Skeletal muscle tissue (tissue), 4 donors: ENCODE results near the gene LAMC3. TPM values are rescaled to one million over a fixed set of nuclear protein-coding genes. Genes with fewer than 3 reads are reported as not detected.

Source experiments
- H3K27ac ChIP-seq: one replicate; pipeline ENCODE4 v1.7.0; 2013; ENCODE audit warnings: mild to moderate bottlenecking, low read depth, low read length, inconsistent platforms
- H3K27me3 ChIP-seq, 3 donors: one replicate each; pipeline ENCODE4 v1.7.0; 2013; ENCODE audit warnings: low read length in 3 of 3; ENCODE audit not compliant: control insufficient read depth in 3 of 3, insufficient read depth in 3 of 3
- H3K36me3 ChIP-seq, 3 donors: one replicate each; pipeline ENCODE4 v1.7.0; 2013; ENCODE audit warnings: low read length in 3 of 3; ENCODE audit not compliant: control insufficient read depth in 3 of 3, insufficient read depth in 3 of 3
- H3K4me1 ChIP-seq, 3 donors: one replicate each; pipeline ENCODE4 v1.7.0; 2013; ENCODE audit warnings: low read length in 3 of 3, mild to moderate bottlenecking in 3 of 3; ENCODE audit not compliant: control insufficient read depth in 3 of 3, insufficient read depth in 3 of 3
- H3K4me3 ChIP-seq, 3 donors: one replicate each; pipeline ENCODE4 v1.7.0; 2013; ENCODE audit warnings: low read length in 3 of 3
- H3K9ac ChIP-seq, 3 donors: one replicate each; pipeline ENCODE4 v1.7.0; 2013; ENCODE audit warnings: low read length in 3 of 3, mild to moderate bottlenecking in 3 of 3, moderate library complexity in 2 of 3, low read depth in 1 of 3
- H3K9me3 ChIP-seq, 3 donors: one replicate each; pipeline ENCODE4 v1.7.0; 2013; ENCODE audit warnings: low read length in 3 of 3; ENCODE audit not compliant: control insufficient read depth in 3 of 3
- total RNA-seq: library from RNA; depleted of rRNA; stranded (reverse); fragments of >200 nt; gene quantifications from one replicate; pipeline ENCODE4 v1.2.3, GENCODE V29; 2014
- donor health status: Osteomylitis.

The LAMC3 gene
- total RNA-seq, 1 donor from 2014 or later: 0.52 TPM

DNA sequence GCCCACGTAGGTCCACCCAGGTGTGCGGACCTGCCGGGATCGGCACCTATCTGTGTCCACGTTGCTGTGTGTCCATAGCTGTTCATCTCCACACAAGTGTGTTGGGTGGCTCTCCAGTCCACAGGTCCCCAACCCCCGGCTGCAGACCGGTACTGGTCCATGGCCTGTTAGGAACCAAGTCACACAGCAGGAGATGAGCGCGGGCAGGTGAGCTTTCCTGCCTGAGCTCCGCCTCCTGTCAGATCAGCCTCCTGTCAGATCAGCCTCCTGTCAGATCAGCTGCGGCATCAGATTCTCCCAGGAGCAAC, 18.9 kb downstream of the LAMC3 start:
- Histone ChIP-seq H3K4me3 (no peak overlapping the region), H3K9ac (no peak overlapping the region), H3K27me3 (peaks cover 11 to 27% (median 16%) of the 10 kb centered on the region in 3 donors), H3K27ac (no peak overlapping the region), H3K4me1 (no peaks in the 10 kb centered on the region), H3K36me3 (no peaks in the 10 kb centered on the region), H3K9me3 (no peaks in the 10 kb centered on the region)

DNA sequence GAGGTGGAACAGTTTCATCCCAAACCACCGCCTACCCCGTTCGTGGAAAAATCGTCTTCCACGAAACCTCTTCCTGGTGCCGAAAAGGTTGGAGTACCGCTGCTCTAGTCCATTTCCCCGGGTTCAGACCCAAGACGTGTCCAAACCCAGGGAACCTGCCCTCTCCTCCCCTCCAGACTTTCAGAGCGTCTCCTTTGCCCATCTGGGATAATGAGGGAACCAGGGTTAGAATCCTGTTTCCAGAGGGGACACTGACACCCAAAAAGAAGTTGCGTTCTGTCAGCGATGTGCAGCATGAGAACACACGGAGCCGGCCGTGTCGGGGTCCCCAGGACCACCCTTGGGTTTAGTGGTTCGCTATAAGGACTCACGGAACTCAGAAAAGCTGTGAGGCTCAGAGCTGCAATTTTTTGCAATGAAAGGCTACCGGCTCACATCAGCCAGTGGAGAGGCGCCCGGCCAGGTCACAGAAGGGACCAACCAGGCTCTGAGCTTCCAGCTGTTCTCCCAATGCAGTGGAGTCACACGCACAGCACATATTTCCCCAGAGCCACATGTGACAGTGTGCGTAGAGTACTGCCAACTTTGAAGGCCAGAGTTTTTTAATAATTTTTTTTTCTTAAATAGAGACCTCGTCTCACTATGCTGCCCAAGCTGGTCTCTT, 19.4 kb downstream of the LAMC3 start:
- Histone ChIP-seq H3K27ac (no peak overlapping the region), H3K9me3 (no peaks in the 10 kb centered on the region), H3K4me3 (no peak overlapping the region), H3K36me3 (no peaks in the 10 kb centered on the region), H3K27me3 (peaks cover 11 to 30% (median 19%) of the 10 kb centered on the region in 3 donors), H3K9ac (no peak overlapping the region), H3K4me1 (no peaks in the 10 kb centered on the region)

DNA sequence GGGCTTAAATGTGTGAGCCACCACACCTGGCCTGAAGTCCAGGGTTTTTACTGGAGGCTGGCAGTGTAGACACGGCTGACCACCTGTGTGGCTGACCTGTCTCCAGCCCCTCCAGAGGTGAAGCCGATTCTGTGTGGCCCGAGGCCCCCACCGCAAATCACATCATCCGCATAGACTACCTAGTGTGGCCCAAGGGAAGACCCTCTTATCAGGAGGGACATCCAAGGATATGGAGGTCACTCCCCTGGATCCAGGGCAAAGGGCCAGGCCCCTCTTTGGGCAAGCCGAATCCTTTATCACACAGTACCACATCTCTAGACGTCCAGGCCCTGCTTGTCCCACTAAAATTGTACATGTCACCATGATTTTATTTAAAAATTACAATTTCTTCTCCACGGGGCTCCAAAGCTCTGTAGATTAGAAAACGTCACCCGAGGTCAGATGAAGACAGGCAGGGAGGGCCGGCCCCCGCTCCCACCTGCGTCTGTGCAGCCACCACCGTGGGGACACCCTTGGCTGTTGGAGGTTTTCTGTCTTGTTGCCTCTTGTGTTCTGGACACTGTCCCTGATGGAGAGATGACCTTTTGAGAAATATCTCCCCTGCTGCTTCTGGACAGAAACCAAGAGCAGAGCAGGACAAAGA, 20.1 kb downstream of the LAMC3 start:
- no peak overlapping the region for H3K27ac ChIP-seq
- no peaks in the 10 kb centered on the region for H3K9me3 ChIP-seq
- H3K9ac ChIP-seq: no peak overlapping the region
- H3K36me3 ChIP-seq: no peaks in the 10 kb centered on the region
- H3K4me3 ChIP-seq: no peak overlapping the region
- H3K27me3 ChIP-seq: peaks cover 12 to 37% (median 23%) of the 10 kb centered on the region in 3 donors
- no peaks in the 10 kb centered on the region for H3K4me1 ChIP-seq

DNA sequence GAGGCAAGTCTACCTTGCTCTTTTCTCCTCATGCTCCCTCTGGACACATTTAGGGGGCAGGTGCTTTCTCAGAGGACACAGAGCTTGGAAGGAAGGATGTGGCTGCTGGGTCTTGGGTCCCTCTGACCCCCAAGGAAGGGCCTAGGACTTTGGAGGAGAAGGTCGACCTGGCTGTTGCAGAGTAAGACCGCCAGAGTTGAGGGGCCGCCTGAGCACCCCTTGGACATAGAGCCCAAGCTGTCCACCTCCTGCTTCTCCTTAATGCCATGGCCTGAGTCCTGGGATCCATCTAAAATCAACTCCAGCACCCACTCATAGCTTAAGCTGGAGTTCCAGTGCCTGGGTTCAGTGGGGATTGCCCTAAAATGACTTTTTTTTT, 20.6 kb downstream of the LAMC3 start:
- H3K4me1 ChIP-seq: no peaks in the 10 kb centered on the region
- H3K9me3 ChIP-seq: no peaks in the 10 kb centered on the region
- peaks cover 15 to 38% (median 23%) of the 10 kb centered on the region in 3 donors for H3K27me3 ChIP-seq
- H3K27ac ChIP-seq: no peak overlapping the region
- H3K4me3 ChIP-seq: no peak overlapping the region
- no peak overlapping the region for H3K9ac ChIP-seq
- no peaks in the 10 kb centered on the region for H3K36me3 ChIP-seq

DNA sequence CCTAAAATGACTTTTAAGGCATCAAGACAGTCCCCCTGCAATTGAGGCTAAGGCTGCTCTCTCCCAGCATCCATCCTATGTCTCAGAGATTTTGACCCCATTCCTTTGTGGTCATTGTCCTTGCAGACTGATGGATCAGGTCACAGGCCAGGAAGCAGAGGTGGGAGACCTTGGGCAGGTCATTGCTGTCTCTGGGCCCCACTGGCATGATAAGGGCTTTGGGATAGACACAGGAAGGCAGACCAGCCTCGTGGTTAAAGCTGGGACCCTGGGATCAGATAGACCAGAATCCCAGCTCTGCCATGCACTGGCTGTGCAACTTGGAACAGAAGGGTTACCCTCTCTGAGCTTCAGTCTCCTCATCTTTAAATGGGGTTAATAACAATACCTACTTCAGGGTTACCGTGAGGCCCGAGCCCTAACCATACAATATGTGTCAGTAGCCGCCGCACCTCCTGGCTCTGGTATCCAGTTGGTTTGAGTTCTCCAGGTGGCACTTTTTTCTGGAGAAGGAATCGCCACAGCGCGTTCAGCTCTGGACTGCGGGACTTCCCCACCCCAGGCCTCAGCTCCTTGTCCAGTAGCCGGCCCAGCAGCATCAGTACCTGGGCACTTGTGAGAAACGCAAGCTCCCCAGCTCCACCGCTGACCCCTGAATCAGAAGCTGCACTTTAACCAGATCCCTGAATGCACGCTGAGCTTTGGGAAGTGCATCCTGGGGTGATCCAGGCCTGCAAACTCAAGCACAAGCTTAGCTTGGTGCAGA, 21.4 kb downstream of the LAMC3 start:
- Histone ChIP-seq H3K4me3 (no peak overlapping the region), H3K27ac (no peak overlapping the region), H3K9ac (no peak overlapping the region), H3K9me3 (no peaks in the 10 kb centered on the region), H3K27me3 (peaks cover 7 to 35% (median 20%) of the 10 kb centered on the region in 3 donors), H3K4me1 (no peaks in the 10 kb centered on the region), H3K36me3 (no peaks in the 10 kb centered on the region)

DNA sequence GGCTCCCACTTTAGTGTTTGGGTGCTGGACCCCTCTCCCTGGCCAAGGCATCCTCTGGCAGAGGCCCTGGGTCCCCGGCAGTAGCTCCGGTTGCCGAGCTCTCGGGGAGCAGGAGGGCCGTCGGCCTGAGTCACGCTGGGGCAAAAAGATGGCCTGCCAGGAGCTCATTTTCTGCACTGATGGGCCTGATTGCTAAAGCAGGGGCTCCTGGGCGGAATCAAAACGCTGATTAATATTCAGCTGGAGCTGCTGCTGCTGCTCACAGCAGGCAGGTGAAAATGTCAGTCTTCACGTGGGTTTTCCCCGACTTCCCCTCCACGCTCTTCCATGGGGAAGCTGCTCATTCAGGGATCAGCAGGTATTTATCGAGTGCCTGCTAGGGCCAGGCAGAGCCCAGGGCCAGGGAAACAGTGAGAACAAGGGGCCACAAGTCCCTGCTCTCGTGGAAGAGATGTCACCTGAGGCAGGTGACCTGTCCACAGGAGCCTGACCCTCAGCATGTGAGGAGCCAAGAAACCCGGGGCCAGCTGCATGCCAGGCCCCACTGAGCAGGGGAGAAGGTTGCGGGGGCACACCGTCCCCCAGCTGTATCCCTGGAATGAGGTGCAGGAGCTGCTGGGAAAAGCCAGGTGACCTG, 22.1 kb downstream of the LAMC3 start:
- peaks cover 6 to 40% (median 17%) of the 10 kb centered on the region in 3 donors for H3K27me3 ChIP-seq
- no peak overlapping the region for H3K4me3 ChIP-seq
- H3K4me1 ChIP-seq: no peaks in the 10 kb centered on the region
- H3K27ac ChIP-seq: no peak overlapping the region
- no peak overlapping the region for H3K9ac ChIP-seq
- no peaks in the 10 kb centered on the region for H3K9me3 ChIP-seq
- H3K36me3 ChIP-seq: no peaks in the 10 kb centered on the region

DNA sequence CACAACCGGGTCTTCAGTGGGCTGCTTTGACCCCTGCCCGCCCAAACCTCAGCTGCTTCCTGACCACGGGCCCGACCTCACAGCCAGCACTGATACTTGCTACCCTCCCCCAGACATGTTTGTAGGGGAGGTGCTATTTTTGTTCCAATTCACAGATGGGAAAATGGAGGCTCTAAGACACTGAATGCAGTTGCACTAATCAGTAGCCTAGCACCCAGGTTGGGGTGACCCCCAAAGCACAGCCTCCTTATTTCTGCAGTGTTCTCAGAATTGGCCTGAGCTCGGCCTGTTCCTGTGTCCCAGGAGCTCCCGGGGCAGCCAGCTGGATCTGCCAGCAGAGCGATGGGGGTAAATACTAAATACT, 22.6 kb downstream of the LAMC3 start:
- Histone ChIP-seq H3K4me1 (peaks cover 0 to 2% (median 2%) of the 10 kb centered on the region in 3 donors), H3K9me3 (no peaks in the 10 kb centered on the region), H3K27ac (no peak overlapping the region), H3K27me3 (peaks cover 6 to 42% (median 16%) of the 10 kb centered on the region in 3 donors), H3K4me3 (no peak overlapping the region), H3K9ac (no peak overlapping the region), H3K36me3 (no peaks in the 10 kb centered on the region)

DNA sequence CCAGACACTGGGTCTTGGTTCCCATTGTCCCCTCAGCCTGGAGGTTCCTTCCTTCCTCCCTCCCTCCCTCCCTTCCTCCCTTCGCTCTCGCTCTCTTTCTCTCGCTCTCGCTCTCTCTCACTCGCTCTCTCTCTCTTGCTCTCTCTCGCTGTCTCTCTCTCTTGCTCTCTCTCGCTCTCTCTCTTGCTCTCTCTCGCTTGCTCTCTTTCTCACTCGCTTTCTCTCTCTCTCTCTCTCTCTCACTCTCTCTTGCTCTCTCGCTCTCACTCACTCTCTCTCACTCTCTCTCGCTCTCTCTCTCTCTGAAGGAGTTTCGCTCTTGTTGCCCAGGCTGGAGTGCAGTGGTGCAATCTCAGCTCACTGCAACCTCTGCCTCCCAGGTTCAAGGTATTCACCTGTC, 23.4 kb downstream of the LAMC3 start:
- H3K9ac ChIP-seq: no peak overlapping the region
- no peaks in the 10 kb centered on the region for H3K9me3 ChIP-seq
- H3K4me1 ChIP-seq: peaks cover 4 to 10% (median 5%) of the 10 kb centered on the region in 3 donors
- peaks cover 7 to 36% (median 16%) of the 10 kb centered on the region in 3 donors for H3K27me3 ChIP-seq
- H3K27ac ChIP-seq: no peak overlapping the region
- H3K36me3 ChIP-seq: no peaks in the 10 kb centered on the region
- no peak overlapping the region for H3K4me3 ChIP-seq

DNA sequence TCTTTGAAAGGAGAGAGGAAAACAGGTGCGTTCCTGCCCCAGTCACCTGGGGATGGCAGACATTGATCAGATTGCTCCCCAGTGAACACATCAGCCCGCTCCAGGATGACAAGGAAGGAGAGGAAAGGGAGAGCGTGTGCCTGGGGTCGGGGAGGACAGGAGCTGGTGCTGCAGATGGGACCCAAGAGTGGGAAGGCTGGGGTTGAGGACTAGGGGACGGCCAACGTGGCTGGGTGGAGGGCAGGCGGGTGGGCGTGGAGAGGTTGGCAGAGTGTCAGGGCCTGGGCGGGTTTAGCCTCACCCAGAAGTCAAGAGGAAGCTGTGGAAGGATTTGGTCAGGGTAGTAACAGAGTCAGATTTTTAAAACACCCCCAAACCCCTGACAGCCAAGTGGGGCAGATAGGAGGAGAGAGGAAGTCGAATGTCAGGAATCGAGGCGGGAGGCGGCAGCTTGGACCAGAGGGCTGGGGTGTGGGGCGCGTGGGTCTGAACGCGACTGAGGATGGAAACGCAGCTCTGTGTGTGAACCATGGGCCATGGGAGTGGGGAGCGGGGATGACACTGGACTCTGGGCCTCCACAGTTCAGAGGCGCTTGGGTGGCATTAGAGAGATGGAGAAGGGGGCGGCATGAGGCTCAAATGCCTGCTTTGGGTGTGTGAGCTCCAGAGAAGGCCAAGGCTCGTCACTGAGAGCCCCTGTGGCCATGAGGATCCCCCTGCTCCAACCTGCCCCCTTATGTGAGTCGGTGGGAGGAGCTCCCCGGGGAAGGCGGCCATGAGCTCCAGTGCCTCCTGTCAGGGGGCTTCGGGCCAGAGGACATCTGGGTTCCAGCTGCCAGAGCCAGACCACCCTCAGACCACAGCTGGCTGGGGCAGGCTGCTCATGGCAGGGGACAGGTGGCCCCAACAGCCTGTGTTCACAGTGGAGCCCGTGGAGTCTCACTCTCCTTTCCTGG, 24.6 kb downstream of the LAMC3 start:
- Histone ChIP-seq H3K27me3 (peaks cover 11 to 39% (median 13%) of the 10 kb centered on the region in 3 donors), H3K4me1 (peaks cover 4 to 18% (median 10%) of the 10 kb centered on the region in 3 donors), H3K27ac (no peak overlapping the region), H3K36me3 (no peaks in the 10 kb centered on the region), H3K9me3 (no peaks in the 10 kb centered on the region), H3K9ac (no peak overlapping the region), H3K4me3 (no peak overlapping the region)
